Placental pericyte (primary cell): ENCODE results near the gene MTX1. TPM values are rescaled to one million over a fixed set of nuclear protein-coding genes. Genes with fewer than 3 reads are reported as not detected.

Experiments used
- total RNA-seq: library from RNA; depleted of rRNA; stranded (reverse); fragments of >200 nt; gene quantifications from 2 replicates; pipeline ENCODE4 v1.2.3, GENCODE V29; 2012

MTX1 gene, protein sequence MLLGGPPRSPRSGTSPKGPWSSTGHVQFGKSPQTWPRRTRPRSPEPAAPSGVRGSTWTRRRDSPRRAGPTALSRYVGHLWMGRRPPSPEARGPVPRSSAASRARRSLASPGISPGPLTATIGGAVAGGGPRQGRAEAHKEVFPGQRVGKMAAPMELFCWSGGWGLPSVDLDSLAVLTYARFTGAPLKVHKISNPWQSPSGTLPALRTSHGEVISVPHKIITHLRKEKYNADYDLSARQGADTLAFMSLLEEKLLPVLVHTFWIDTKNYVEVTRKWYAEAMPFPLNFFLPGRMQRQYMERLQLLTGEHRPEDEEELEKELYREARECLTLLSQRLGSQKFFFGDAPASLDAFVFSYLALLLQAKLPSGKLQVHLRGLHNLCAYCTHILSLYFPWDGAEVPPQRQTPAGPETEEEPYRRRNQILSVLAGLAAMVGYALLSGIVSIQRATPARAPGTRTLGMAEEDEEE
- 45.3 and 63.3 TPM in 2 replicates for total RNA-seq

DNA sequence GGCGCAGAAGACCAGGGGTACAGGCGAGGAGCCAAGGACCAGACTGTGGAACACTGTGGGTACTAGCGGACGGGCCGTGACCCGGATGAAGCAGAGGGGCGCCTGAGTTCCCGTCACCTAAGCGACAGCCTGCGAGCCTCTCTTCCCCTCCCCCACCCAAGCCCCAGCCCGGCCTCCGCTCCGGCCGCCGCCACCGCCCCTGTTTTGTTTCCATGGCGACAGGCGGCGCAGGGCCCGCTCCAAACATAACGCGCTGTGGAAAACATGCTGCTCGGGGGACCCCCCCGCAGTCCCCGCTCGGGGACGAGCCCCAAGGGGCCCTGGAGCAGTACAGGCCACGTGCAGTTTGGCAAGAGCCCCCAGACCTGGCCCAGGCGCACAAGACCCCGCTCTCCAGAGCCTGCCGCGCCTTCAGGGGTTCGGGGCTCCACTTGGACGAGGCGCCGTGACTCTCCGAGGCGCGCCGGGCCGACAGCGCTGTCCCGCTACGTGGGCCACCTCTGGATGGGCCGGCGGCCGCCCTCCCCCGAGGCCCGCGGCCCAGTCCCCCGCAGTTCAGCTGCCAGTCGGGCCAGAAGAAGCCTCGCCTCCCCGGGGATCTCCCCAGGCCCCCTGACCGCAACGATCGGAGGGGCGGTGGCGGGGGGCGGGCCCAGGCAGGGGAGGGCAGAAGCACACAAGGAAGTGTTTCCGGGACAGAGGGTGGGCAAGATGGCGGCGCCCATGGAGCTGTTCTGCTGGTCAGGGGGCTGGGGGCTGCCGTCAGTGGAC lies at the start of gene MTX1:
TSS of gene MTX1 (plus strand) at position 155 of the 771 bp plus-strand sequence. CDS start at position 265, 110 bp downstream.

DNA sequence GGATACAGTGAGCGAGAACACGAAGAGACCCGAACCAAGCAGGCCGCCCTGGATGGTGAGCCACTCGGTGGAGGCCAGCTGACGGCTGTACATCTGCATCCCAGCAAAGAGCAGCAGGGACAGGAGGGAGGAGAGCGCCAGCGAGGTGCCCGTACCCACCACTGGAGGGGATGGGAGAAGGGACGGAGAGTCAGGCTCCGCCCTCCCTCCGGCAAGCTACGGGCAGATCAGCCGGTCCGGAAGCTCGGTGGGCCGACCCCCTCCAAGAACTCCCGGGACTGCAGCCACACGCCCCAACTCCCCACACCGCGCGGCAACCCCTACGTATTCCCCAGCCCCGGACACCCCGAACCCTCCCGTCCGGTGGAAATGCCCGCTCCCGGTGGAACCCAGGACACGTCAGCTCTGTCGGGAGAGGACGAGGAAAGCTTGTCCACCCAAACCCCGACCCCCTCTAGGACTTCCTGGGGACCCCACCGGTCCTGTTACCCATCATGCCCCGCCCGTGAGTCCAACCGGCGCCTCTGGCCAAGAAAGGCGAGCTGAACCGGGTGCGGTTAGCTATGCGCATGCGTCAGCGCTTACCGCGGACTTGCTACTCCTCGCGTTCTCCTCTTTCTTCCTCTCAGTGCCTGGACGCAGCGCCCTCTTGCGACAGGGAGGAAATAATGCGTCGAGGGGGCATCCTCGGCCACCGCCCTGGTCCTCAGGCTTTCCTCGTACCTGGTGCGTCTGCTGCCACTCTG lies 35.6 kb upstream of the MTX1 start, which contains the start of gene KRTCAP2:
TSS of gene KRTCAP2 (minus strand) at position 573 of the 746 bp plus-strand sequence. CDS start at position 493, 80 bp downstream.

DNA sequence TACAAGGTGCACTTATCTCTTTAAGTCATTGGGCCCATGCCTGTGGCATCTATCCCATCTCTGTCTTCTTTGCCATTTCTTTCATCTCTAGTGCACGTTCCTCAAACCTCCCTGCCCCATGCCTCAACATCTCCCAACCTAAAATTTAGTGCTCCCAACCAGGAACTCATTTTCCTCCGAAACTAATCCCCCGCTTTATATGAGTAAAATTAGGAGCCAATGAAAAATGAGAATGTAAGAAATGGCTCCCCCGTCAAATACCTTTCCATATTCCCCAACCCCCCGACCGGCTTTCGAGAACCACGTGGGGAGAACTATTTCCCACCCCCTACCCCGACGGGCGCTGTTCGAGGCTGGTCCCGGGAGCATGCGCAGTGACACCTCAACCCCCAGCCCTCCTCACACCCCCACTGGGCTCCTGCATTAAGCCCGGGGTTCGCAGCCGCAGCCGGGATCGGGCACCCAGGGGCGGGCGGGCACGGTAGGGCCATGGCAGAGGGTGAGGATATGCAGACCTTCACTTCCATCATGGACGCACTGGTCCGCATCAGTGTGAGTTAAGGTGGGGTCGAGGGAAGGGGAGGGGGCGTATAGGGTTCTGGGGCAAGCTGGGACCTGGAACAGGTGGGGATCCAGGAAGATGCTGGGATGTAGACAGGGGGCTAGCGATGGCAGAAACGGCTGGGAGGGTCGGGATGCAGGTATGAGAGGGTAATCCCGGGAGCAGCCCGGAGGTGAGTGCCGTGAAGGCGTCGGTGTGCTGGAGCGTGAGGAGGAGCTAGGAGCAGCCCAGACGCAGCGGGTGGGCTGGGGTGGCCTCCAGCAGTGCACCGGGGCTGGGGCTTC lies 34.8 kb upstream of the MTX1 start, which contains the start of gene TRIM46:
TSS of gene TRIM46 (plus strand) at position 372 of the 846 bp plus-strand sequence. CDS start at position 490, 118 bp downstream.

DNA sequence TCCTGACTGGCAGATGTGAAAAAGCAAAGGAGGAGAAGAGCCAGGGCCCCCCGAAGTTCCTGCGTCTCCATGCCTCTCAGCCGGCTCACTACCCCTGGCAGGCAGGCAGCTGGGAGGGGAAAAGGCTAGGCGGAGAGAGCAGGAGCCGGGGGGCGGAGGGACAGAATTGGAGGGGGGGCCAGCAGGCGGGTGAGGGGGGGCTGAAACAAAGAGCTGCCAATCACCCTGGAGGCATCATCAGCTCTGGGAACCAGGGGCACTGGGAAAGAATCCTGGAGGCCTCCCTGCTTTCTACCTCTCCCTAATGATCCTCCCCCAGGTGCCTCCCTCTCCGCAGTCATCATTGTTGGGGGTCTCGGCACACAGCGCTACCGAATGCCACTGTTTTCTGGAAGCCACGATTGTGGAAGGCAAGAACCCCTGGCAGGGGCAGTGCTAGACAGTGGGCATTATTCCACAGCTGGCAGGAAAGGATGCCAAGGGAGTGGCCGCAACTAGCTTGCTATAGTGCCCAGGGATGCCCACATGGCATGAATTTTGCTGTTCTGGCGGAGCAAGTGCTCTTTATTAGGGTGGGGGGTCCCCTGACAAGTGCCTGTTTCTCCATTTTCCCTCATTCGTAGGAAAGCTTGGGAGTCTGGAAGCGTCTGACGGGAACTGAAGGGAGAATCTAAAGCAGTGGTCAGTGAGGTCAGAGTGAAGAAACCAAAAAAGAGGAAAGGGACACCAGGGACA lies 522 bp upstream of the MTX1 start, which contains the start of gene THBS3:
TSS of gene THBS3 (minus strand) at position 92 of the 735 bp plus-strand sequence. CDS start at position 71, 21 bp downstream.

DNA sequence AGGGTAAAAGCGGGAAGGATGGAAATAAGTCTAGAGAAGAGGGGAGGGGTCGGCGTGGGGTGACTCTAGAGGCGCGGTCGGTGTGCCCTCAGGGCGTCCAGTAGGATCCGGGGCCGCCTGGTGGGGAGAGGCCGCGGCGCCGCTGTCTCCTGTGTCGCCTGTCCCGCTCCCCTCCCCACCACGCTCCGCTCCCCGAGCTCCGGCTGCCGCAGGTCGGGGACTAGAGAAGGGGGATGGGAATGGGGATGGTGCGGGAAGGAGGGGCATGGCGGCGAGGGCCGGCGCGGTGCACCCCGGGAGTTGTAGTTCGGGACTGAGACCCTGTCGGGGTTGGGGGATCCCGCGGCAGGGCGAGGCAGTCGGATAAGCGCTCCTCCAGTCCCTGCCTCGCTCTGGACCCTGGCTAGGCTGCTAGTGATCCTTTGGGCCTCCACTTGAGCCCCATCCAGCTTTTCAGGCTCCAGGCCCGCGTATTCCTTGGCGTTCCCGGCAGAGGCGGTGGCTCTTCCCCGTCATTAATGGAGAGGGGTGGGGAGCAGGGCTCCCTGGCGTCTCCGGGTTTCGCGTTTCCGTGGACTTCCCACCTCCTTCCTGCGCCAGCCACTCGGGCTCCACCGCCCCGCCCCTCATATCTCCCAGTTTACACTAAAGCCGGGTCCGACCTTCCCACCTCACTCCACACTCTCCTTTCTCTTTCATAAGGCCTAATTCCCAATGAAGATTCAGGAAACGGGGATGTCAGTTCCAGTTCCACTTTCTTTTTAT lies 46.9 kb downstream of the MTX1 start, which contains the start of gene ENTREP3:
TSS of gene ENTREP3 (minus strand) at position 241 of the 765 bp plus-strand sequence. CDS start 606 bp downstream, outside the sequence.

DNA sequence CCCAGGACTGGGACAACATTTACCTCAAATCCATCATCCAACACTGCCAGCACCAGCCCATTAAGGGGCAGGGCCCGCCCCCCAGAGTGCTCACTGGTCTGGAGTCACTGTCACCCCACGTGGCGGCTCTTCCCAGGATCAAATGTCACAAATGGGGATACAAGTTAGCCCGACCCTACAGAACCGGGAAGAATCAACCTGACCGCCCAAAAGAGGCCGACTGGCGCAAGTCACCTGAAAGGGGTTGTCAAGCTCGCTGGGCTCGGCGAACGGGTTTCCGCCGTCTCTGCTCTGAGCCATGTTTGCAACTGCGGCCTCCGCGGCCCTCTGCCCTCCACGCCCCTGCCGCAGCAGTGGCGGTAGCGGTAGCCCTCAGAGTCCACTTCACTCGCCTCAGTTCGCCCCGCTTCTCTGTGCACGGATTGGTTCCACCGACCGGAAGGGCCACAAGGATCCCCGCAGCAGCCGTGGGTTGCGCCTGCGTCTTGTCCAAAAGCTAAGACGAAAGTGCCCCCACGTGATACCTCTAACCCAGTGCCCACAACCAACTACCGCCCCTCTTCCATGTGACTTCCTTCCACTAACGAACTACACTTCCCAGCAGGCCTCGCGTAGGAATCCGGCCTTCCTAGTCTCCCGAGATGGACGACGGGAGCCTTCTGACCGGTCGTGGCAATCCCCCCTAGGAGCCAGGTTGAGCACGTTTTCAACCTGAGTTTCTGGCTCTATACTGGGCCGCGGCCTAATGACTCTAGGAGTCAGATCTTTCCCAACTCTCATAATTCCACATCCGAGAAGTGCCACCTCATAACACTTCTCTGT lies 53.6 kb downstream of the MTX1 start, which contains the start of gene SCAMP3:
TSS of gene SCAMP3 (minus strand) at position 509 of the 822 bp plus-strand sequence. CDS start at position 300, 209 bp downstream.

Other genes starting within 250 kb of the MTX1 start
- gene PYGO2, start 246.9 kb upstream of the MTX1 start, total RNA-seq, result 18.8 and 20.4 TPM in 2 replicates
- 325 and 447 TPM in 2 replicates for gene SHC1, start 237.9 kb upstream of the MTX1 start, total RNA-seq
- gene CKS1B, start 234.0 kb upstream of the MTX1 start, total RNA-seq, result 17.7 and 101 TPM in 2 replicates
- 23.4 and 36.7 TPM in 2 replicates for gene FLAD1, start 225.4 kb upstream of the MTX1 start, total RNA-seq
- 0.86 TPM in 1 of 2 replicates, not detected in the other for gene LENEP, start 215.1 kb upstream of the MTX1 start, total RNA-seq
- 30.4 and 31.4 TPM in 2 replicates for gene ZBTB7B, start 205.9 kb upstream of the MTX1 start, total RNA-seq
- gene DCST2, start 174.9 kb upstream of the MTX1 start, total RNA-seq, result 0.66 TPM in 1 of 2 replicates, not detected in the other
- not detected in 2 replicates for gene DCST1, start 174.9 kb upstream of the MTX1 start, total RNA-seq
- gene ADAM15, start 157.4 kb upstream of the MTX1 start, total RNA-seq, result 53.7 and 63.5 TPM in 2 replicates
- gene EFNA4, start 145.0 kb upstream of the MTX1 start, total RNA-seq, result 2.0 and 3.0 TPM in 2 replicates
- 0.43 and 0.66 TPM in 2 replicates for gene EFNA3, start 129.9 kb upstream of the MTX1 start, total RNA-seq
- 0.14 TPM in 1 of 2 replicates, not detected in the other for gene EFNA1, start 80.8 kb upstream of the MTX1 start, total RNA-seq
- gene SLC50A1, start 72.8 kb upstream of the MTX1 start, total RNA-seq, result 27.9 and 45.3 TPM in 2 replicates
- 24.9 and 28.6 TPM in 2 replicates for gene DPM3, start 68.2 kb upstream of the MTX1 start, total RNA-seq
- gene KRTCAP2, start 35.4 kb upstream of the MTX1 start, total RNA-seq, result 74.2 and 127 TPM in 2 replicates
- gene TRIM46, start 34.8 kb upstream of the MTX1 start, total RNA-seq, result 4.4 and 8.7 TPM in 2 replicates
- 11.7 and 41.6 TPM in 2 replicates for gene THBS3, start 798 bp upstream of the MTX1 start, total RNA-seq
- 10.1 and 10.3 TPM in 2 replicates for gene ENTREP3, start 46.8 kb downstream of the MTX1 start, total RNA-seq
- gene SCAMP3, start 53.7 kb downstream of the MTX1 start, total RNA-seq, result 60.6 and 62.4 TPM in 2 replicates
- 22.8 and 32.9 TPM in 2 replicates for gene CLK2, start 64.8 kb downstream of the MTX1 start, total RNA-seq
- gene HCN3, start 68.8 kb downstream of the MTX1 start, total RNA-seq, result 0.57 and 2.0 TPM in 2 replicates
- not detected in 2 replicates for gene PKLR, start 92.7 kb downstream of the MTX1 start, total RNA-seq
- 216 and 558 TPM in 2 replicates for gene FDPS, start 100.2 kb downstream of the MTX1 start, total RNA-seq
- 10.7 and 30.8 TPM in 2 replicates for gene RUSC1, start 112.2 kb downstream of the MTX1 start, total RNA-seq